GM23248 (cell line): ENCODE measurements around the gene VWA2. TPM values are rescaled to one million over a fixed set of nuclear protein-coding genes. Genes with fewer than 3 reads are reported as not detected.

ENCODE experiments used
- DNase-seq: peaks from one replicate; pipeline ENCODE4 v3.0.0-alpha.2; 2015
- H2AFZ ChIP-seq: fragments of 200-600 bp; sonication (generic); 2 replicates; pipeline ENCODE4 v1.6.1; 2016; ENCODE audit warnings: antibody characterized with exemption
- H3F3A ChIP-seq: fragments of 200-600 bp; sonication (generic); 2 replicates; pipeline ENCODE4 v1.6.1; 2016; ENCODE audit warnings: mild to moderate bottlenecking, antibody characterized with exemption, mixed run types; ENCODE audit not compliant: insufficient read depth
- H3K27ac ChIP-seq: fragments of 200-600 bp; sonication (generic); 2 replicates; pipeline ENCODE4 v1.5.1; 2016; ENCODE audit warnings: mild to moderate bottlenecking
- H3K27me3 ChIP-seq: fragments of 200-600 bp; sonication (generic); replicated peaks from 2 replicates; pipeline ENCODE4 v1.6.1; 2016; ENCODE audit warnings: mild to moderate bottlenecking; ENCODE audit not compliant: insufficient read depth
- H3K36me3 ChIP-seq: fragments of 200-600 bp; sonication (generic); 2 replicates; pipeline ENCODE4 v1.6.1; 2016; ENCODE audit warnings: low read depth, mild to moderate bottlenecking
- H3K4me1 ChIP-seq: fragments of 200-600 bp; sonication (generic); 2 replicates; pipeline ENCODE4 v1.6.1; 2016; ENCODE audit warnings: mild to moderate bottlenecking; ENCODE audit not compliant: insufficient read depth
- H3K4me2 ChIP-seq: fragments of 200-600 bp; sonication (generic); one replicate; pipeline ENCODE4 v1.6.1; 2016; ENCODE audit warnings: mild to moderate bottlenecking; ENCODE audit not compliant: unreplicated experiment
- H3K4me3 ChIP-seq: fragments of 200-600 bp; sonication (generic); 2 replicates; pipeline ENCODE4 v1.5.1; 2016; ENCODE audit warnings: mild to moderate bottlenecking
- H3K79me2 ChIP-seq: fragments of 200-600 bp; sonication (generic); 2 replicates; pipeline ENCODE4 v1.6.1; 2016; ENCODE audit warnings: mild to moderate bottlenecking; ENCODE audit not compliant: insufficient read depth
- H3K9ac ChIP-seq: fragments of 200-600 bp; sonication (generic); 2 replicates; pipeline ENCODE4 v1.6.1; 2016; ENCODE audit warnings: mild to moderate bottlenecking
- H3K9me2 ChIP-seq: fragments of 200-600 bp; sonication (generic); 2 replicates; pipeline ENCODE4 v1.6.1; 2016; ENCODE audit warnings: mixed run types, mild to moderate bottlenecking, moderate library complexity; ENCODE audit not compliant: insufficient read depth
- H3K9me3 ChIP-seq: fragments of 200-600 bp; sonication (generic); one replicate; pipeline ENCODE4 v1.6.1; 2017; ENCODE audit warnings: low read depth
- H4K20me1 ChIP-seq: fragments of 200-600 bp; sonication (generic); 2 replicates; pipeline ENCODE4 v1.6.0; 2016; ENCODE audit not compliant: insufficient read depth
- EZH2 ChIP-seq: fragments of 200-600 bp; sonication (generic); IDR thresholded peaks from 2 replicates; pipeline ENCODE4 v1.6.1; 2018; ENCODE audit warnings: antibody characterized with exemption, mild to moderate bottlenecking; ENCODE audit not compliant: insufficient read depth, poor library complexity, severe bottlenecking
- EZH2phosphoT487 ChIP-seq: fragments of 200-600 bp; sonication (generic); IDR thresholded peaks from 2 replicates; pipeline ENCODE4 v1.6.1; 2018; ENCODE audit warnings: antibody characterized with exemption, moderate library complexity, mild to moderate bottlenecking, low read depth; ENCODE audit not compliant: insufficient read depth
- WGBS, 2 experiments: methylation state at CpG; one replicate each; pipeline ENCODE4 v1.1.6; 2015 to 2017; ENCODE audit warnings: low lambda C conversion rate in 2 of 2, low coverage in 1 of 2; ENCODE audit errors: missing lambda C conversion rate in 2 of 2; 5-methylcytosine and 5-hydroxymethylcytosine counted together
- in situ Hi-C: fragments of 300-500 bp; cut with MboI; formaldehyde crosslinking; loops from 2 replicates; pipeline ENCODE4 v1.15.0; 2020
- polyA plus RNA-seq: library from polyadenylated mRNA; unstranded; fragments of >200 nt; fragmentation: Nextera tagmentation; extraction: Ambion mirVana; gene quantifications from 2 replicates; pipeline ENCODE4 v1.2.1, GENCODE V29; 2016
- total RNA-seq: library from RNA; depleted of rRNA; stranded (reverse); fragments of >200 nt; shearing (Covaris generic); gene quantifications from 2 replicates; pipeline ENCODE4 v1.2.3, GENCODE V29; 2014

Gene VWA2
- total and polyA plus RNA-seq, 2 experiments from 2014 or later: not detected

DNA sequence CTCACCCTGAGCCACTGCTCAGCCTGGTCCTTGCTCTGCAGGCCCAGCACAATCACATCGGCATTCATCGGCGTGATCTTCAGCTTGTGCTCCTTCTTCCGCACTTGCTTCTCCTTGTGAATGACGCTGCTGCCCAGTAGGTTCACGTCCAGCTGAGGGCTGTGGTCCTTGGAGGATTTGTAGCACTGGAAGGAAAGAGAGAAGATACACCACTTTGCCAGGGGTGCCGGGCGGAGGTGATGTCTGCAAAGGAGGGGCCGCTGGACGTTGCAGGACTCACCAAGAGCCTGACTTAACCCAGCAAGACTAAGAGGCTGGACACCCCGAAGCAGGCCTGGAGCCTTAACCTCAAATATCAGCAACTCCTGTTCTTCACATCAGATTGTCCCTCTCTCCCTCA, 74.8 kb downstream of the VWA2 start:
- Histone ChIP-seq H3K4me3 (no peak overlapping the region), H3K36me3 (no peaks in the 10 kb centered on the region), H3K9ac (no peak overlapping the region), H4K20me1 (no peaks in the 10 kb centered on the region), H3K9me2 (no peaks in the 10 kb centered on the region), H2AFZ (no peak overlapping the region), H3K79me2 (no peaks in the 10 kb centered on the region), H3K4me2 (no peak overlapping the region), H3K9me3 (no peaks in the 10 kb centered on the region), H3F3A (no peaks in the 10 kb centered on the region), H3K27me3 (peaks cover 22% of the 10 kb centered on the region; the same call in 1 of the 2 replicates), H3K27ac (no peak overlapping the region), H3K4me1 (peaks cover 6% of the 10 kb centered on the region)
- TF ChIP-seq EZH2: no peak
- no peak for TF ChIP-seq EZH2phosphoT487
- no peak for DNase-seq
- in situ Hi-C loops: no loop called here
- 71 to 72% methylated on average over 11 of the region's 11 CpGs for WGBS, 2 experiments

DNA sequence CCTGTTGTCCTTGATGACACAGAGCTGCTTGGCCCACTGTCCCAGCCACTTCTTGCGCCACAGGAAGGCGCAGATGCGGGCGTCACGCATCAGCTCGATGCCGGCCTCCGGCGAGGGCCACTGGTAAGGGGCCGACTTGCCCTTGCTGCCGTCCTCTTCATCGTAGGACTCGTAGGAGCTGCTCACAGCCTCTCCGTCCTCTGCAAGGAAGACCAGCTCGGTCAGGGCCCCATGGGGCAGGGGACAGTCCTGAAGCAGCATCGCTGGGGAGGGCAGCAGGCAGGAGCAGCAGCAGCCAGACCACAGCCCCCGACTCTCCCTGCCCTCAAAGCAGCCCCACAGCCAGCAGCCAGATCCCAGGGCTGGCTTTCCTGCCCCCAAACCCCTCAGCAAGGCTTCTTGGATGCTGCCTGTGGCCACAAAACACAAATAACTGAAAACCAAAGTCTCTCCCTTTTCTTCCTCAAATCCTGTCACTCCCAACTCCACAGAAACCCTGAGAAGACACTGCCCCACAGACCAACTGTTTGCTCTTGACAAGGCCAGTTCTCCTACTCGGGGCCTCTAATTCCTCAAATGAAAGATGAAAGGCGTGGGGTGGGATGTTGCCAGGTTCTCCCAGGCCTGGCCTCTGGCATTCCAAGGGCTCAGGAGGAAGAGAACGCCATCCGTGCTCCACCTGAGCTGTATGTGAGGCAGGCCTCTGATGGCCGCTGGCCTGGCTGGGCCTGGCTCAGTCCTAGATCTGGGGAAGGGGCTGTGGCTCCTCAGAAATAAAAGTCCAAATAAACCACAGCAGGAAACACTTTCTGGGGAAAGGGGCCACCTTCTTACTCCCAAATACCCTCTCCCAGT, 76.7 kb downstream of the VWA2 start:
- no peak overlapping the region for H3K9ac ChIP-seq
- no peaks in the 10 kb centered on the region for H3K9me3 ChIP-seq
- no peaks in the 10 kb centered on the region for H3K36me3 ChIP-seq
- in situ Hi-C loops: no loop called here
- 77 to 78% methylated on average over 21 to 22 of the region's 22 CpGs for WGBS, 2 experiments
- no peak overlapping the region for H3K4me2 ChIP-seq
- no peak for TF ChIP-seq EZH2phosphoT487
- TF ChIP-seq EZH2: no peak
- H2AFZ ChIP-seq: no peak overlapping the region
- H3K4me3 ChIP-seq: no peak overlapping the region
- no peak for DNase-seq
- H3K27ac ChIP-seq: no peak overlapping the region
- H3K4me1 ChIP-seq: no peaks in the 10 kb centered on the region
- H3K27me3 ChIP-seq: peaks cover 26% of the 10 kb centered on the region; the same call in 1 of the 2 replicates
- H3F3A ChIP-seq: no peaks in the 10 kb centered on the region
- no peaks in the 10 kb centered on the region for H3K9me2 ChIP-seq
- no peaks in the 10 kb centered on the region for H4K20me1 ChIP-seq
- H3K79me2 ChIP-seq: no peaks in the 10 kb centered on the region

DNA sequence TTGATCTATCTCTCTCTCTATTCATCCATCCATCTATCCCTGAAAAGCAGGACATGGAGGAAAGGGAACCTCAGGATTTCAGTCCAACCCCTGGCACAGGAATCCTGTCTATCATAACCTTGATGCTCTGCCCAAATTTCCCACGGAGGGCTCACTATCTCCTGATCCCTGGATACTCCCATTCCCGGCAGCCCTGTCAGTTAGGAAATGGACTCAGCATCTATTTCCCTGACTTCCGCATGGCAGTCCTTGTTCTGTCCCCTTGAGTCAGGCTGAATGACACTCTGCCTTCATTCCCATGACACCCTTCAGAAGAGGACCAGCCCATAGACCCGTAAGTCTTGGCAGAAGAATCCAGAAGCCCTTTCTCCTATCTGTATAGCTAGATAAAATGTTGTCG, 77.7 kb downstream of the VWA2 start:
- H3K9me3 ChIP-seq: no peaks in the 10 kb centered on the region
- H3K79me2 ChIP-seq: no peaks in the 10 kb centered on the region
- H3K36me3 ChIP-seq: no peaks in the 10 kb centered on the region
- DNase-seq: no peak
- H3K4me2 ChIP-seq: no peak overlapping the region
- H3K9me2 ChIP-seq: no peaks in the 10 kb centered on the region
- no peak overlapping the region for H3K27ac ChIP-seq
- 52 to 56% methylated on average over 5 of the region's 5 CpGs for WGBS, 2 experiments
- TF ChIP-seq EZH2 (no peak), EZH2phosphoT487 (no peak)
- no peaks in the 10 kb centered on the region for H3F3A ChIP-seq
- no peak overlapping the region for H2AFZ ChIP-seq
- peaks cover 26% of the 10 kb centered on the region; the same call in 1 of the 2 replicates for H3K27me3 ChIP-seq
- in situ Hi-C loops: no loop called here
- H3K4me3 ChIP-seq: no peak overlapping the region
- H4K20me1 ChIP-seq: no peaks in the 10 kb centered on the region
- H3K9ac ChIP-seq: no peak overlapping the region
- no peaks in the 10 kb centered on the region for H3K4me1 ChIP-seq

DNA sequence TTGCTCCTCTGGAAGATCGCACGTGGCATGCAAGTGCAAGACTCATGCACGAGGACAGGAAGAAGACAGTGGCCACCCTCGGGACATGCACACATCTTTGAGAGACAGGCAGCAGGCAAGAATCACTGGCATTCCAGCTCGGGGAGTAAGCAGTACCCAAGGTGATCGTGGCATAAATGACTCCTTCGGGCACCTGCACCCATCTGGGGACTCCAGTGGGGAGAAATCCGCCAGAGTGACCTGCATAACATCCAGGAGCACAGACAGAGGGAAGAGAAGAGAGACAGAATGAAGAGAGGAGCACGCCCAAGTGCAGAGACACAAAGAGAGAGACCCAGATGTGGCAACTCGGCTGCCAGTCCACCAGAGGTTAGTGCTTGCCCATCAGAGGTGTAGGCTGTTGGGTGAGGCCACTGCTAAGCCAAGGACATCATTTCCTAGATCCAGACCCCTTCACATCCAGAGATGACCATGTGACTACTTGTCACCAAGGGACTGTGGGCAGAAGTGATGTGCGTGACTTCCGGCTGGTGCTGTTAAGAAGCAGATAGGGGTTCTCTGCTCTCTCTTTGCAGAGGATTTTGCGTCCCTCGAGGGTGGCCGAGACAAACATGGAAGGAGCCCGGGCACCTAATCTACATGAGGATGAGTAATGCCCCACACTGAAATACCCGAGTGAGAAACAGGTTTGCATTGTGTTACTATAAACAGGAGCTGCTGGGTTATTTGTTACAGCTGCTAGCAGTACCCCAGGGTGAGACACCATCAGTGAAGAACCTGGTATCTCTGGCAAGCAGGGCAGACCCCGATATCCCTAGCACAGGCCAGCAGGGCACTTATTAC, 80.6 kb downstream of the VWA2 start:
- TF ChIP-seq EZH2phosphoT487 (no peak), EZH2 (no peak)
- in situ Hi-C loops: no loop called here
- H3K4me3 ChIP-seq: no peak overlapping the region
- no peaks in the 10 kb centered on the region for H3K9me2 ChIP-seq
- H3K9ac ChIP-seq: no peak overlapping the region
- no peaks in the 10 kb centered on the region for H3K9me3 ChIP-seq
- H3K27ac ChIP-seq: no peak overlapping the region
- H4K20me1 ChIP-seq: no peaks in the 10 kb centered on the region
- peaks cover 26% of the 10 kb centered on the region; the same call in 1 of the 2 replicates for H3K27me3 ChIP-seq
- no peaks in the 10 kb centered on the region for H3K79me2 ChIP-seq
- H3F3A ChIP-seq: no peaks in the 10 kb centered on the region
- H2AFZ ChIP-seq: no peak overlapping the region
- no peaks in the 10 kb centered on the region for H3K4me1 ChIP-seq
- H3K36me3 ChIP-seq: no peaks in the 10 kb centered on the region
- no peak for DNase-seq
- WGBS, 2 experiments: 64 to 66% methylated on average over 18 of the region's 18 CpGs
- no peak overlapping the region for H3K4me2 ChIP-seq
